OCI-LY7 (cell line): ENCODE measurements around the gene DCT. TPM values are rescaled to one million over a fixed set of nuclear protein-coding genes. Genes with fewer than 3 reads are reported as not detected.

Experiments used
- BruUV-seq: library from RNA; stranded (reverse); fragments of 400-500 nt; replicated peaks from 2 replicates; lab custom pipeline; 2021; lab: Mats Ljungman, UMichigan
- CTCF ChIA-PET: fragments of 300-600 bp; sonication (Branson Sonifier 250); formaldehyde crosslinking; loops from one replicate; lab custom pipeline; 2022; ENCODE audit warnings: antibody characterized with exemption; ENCODE audit not compliant: unreplicated experiment; lab: Charles Lee
- POLR2A ChIA-PET: fragments of 300-600 bp; sonication (Branson Sonifier 250); formaldehyde crosslinking; loops from one replicate; lab custom pipeline; 2022; ENCODE audit warnings: antibody characterized with exemption; lab: Charles Lee
- DNase-seq: peaks from one replicate; pipeline ENCODE4 v3.0.0-alpha.2; 2015; ENCODE audit warnings: low spot score
- H2AFZ ChIP-seq: fragments of 200-600 bp; sonication (generic), shearing (Covaris generic); 2 replicates; pipeline ENCODE4 v1.6.1; 2014; ENCODE audit warnings: mild to moderate bottlenecking, antibody characterized with exemption, low read length, moderate library complexity
- H3K27ac ChIP-seq: fragments of 200-600 bp; sonication (generic); 2 replicates; pipeline ENCODE4 v1.5.1; 2014; ENCODE audit warnings: mixed run types, low read depth, mild to moderate bottlenecking, moderate library complexity, low read length, inconsistent platforms; ENCODE audit not compliant: poor library complexity, severe bottlenecking
- H3K36me3 ChIP-seq: fragments of 200-600 bp; sonication (generic); 2 replicates; pipeline ENCODE4 v1.6.1; 2014; ENCODE audit warnings: mild to moderate bottlenecking, antibody characterized with exemption, low read length, moderate library complexity, mixed read lengths; ENCODE audit not compliant: insufficient read depth
- H3K4me1 ChIP-seq: fragments of 200-600 bp; sonication (generic); 2 replicates; pipeline ENCODE4 v1.5.1; 2014; ENCODE audit warnings: mild to moderate bottlenecking, low read length; ENCODE audit not compliant: insufficient read depth, poor library complexity, severe bottlenecking
- H3K4me2 ChIP-seq: fragments of 200-600 bp; sonication (generic); 2 replicates; pipeline ENCODE4 v1.6.1; 2014; ENCODE audit warnings: mild to moderate bottlenecking, low read length
- H3K4me3 ChIP-seq: fragments of 200-600 bp; sonication (generic); 2 replicates; pipeline ENCODE4 v1.5.1; 2014; ENCODE audit warnings: mild to moderate bottlenecking, low read depth, low read length; ENCODE audit not compliant: poor library complexity, severe bottlenecking
- H3K79me2 ChIP-seq: fragments of 200-600 bp; sonication (generic); 2 replicates; pipeline ENCODE4 v1.6.1; 2016; ENCODE audit warnings: low read depth, mild to moderate bottlenecking, low read length, moderate library complexity, mixed read lengths; ENCODE audit not compliant: insufficient read depth
- H3K9me2 ChIP-seq: fragments of 200-600 bp; sonication (generic); 2 replicates; pipeline ENCODE4 v1.6.1; 2016; ENCODE audit warnings: mild to moderate bottlenecking, low read length, mixed read lengths; ENCODE audit not compliant: insufficient read depth
- H3K9me3 ChIP-seq: fragments of 200-600 bp; sonication (generic); 2 replicates; pipeline ENCODE4 v1.6.1; 2014; ENCODE audit warnings: mild to moderate bottlenecking, mixed run types, low read length, mixed read lengths
- H4K20me1 ChIP-seq: fragments of 200-600 bp; sonication (generic); 2 replicates; pipeline ENCODE4 v1.6.1; 2014; ENCODE audit warnings: mild to moderate bottlenecking, antibody characterized with exemption, low read length, moderate library complexity, mixed read lengths; ENCODE audit not compliant: insufficient read depth
- EZH2phosphoT487 ChIP-seq: fragments of 200-600 bp; sonication (generic); IDR thresholded peaks from 2 replicates; pipeline ENCODE4 v1.6.1; 2018; ENCODE audit warnings: low read depth, borderline replicate concordance, mild to moderate bottlenecking, mixed run types, antibody characterized with exemption, low read length, moderate library complexity, mixed read lengths
- intact Hi-C: fragments of 100-400 bp; cut with micrococcal nuclease; formaldehyde crosslinking; loops from one replicate; pipeline ENCODE4 v1.10.0; 2022; ENCODE audit not compliant: unreplicated experiment
- total RNA-seq, 2 experiments: library from RNA; depleted of rRNA in 1 of 2; stranded (reverse); fragments of >200 nt in 1 of 2; shearing (Covaris generic) in 1 of 2; gene quantifications; 2 replicates each; pipeline ENCODE4 v1.2.3, GENCODE V29; 2014 to 2022
- TF ChIP-seq, protein P1 (sequence below): fragments of 200-600 bp; sonication (generic); conservative IDR thresholded peaks from 2 replicates; pipeline ENCODE4 v1.5.1; 2014; ENCODE audit warnings: mild to moderate bottlenecking, antibody characterized with exemption, low read length, moderate library complexity, mixed read lengths

Gene DCT
- total RNA-seq, 2 experiments from 2014 or later = 0.25 TPM; not detected in 1

DNA sequence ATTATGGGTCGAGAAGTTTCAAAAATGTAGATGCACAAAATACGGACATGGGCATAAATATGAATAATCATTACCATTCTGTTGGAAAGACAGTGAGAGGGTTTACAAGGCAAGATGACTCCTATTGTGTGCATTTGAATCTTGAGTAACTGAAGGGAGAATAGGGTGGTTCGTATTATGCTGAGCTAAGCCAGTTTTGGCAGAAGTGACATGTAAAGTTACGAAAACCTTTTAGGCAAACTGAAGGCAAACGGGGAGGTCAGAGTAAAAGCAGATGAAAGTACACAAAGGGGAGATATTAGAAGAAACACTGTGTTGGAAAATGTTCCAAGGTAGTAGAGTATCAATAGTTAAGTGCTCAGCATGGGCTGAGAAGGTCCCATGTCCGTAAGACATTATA lies 16.8 kb downstream of the DCT start:
- no TSS peak for BruUV-seq
- no peak for TF ChIP-seq EZH2phosphoT487
- TF ChIP-seq, protein P1, sequence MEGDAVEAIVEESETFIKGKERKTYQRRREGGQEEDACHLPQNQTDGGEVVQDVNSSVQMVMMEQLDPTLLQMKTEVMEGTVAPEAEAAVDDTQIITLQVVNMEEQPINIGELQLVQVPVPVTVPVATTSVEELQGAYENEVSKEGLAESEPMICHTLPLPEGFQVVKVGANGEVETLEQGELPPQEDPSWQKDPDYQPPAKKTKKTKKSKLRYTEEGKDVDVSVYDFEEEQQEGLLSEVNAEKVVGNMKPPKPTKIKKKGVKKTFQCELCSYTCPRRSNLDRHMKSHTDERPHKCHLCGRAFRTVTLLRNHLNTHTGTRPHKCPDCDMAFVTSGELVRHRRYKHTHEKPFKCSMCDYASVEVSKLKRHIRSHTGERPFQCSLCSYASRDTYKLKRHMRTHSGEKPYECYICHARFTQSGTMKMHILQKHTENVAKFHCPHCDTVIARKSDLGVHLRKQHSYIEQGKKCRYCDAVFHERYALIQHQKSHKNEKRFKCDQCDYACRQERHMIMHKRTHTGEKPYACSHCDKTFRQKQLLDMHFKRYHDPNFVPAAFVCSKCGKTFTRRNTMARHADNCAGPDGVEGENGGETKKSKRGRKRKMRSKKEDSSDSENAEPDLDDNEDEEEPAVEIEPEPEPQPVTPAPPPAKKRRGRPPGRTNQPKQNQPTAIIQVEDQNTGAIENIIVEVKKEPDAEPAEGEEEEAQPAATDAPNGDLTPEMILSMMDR = no peak
- no peak overlapping the region for H3K27ac ChIP-seq

DNA sequence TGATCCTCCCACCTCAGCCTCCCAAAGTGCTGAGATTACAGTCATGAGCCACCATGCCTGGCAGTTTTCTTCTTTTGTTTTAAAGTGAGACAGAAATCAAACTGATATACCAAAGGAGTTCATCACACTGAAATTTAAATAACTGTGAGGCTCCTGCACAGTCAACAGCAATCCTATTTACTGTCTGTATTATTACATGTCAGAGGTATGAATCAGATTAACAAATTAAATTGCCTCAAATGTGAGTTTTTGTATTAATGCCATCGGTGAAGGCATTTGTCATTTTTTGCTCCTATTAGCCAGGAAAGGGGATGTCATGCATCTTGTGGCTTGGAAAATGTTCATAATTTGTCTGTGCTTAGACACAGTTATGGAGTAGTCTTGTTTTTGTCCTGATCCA lies 20.4 kb downstream of the DCT start:
- no peak for DNase-seq
- Histone ChIP-seq H2AFZ (no peak overlapping the region), H3K9me2 (no peaks in the 10 kb centered on the region), H3K36me3 (no peaks in the 10 kb centered on the region), H3K4me3 (no peak overlapping the region), H3K79me2 (no peaks in the 10 kb centered on the region), H3K4me1 (no peaks in the 10 kb centered on the region), H3K27ac (no peak overlapping the region), H4K20me1 (no peaks in the 10 kb centered on the region), H3K4me2 (no peak overlapping the region), H3K9me3 (no peaks in the 10 kb centered on the region)
- BruUV-seq = no TSS peak
- ChIA-PET CTCF (no interaction called here), POLR2A (no interaction called here)
- no peak for TF ChIP-seq EZH2phosphoT487
- TF ChIP-seq, protein P1 = no peak
- intact Hi-C loops = no loop called here

More for the DNA sequence above, 16.8 kb downstream of the DCT start:
- intact Hi-C loops = no loop called here
- no peak overlapping the region for H3K4me3 ChIP-seq
- H2AFZ ChIP-seq = no peak overlapping the region
- POLR2A ChIA-PET = no interaction called here
- H3K9me2 ChIP-seq = no peaks in the 10 kb centered on the region
- no peak overlapping the region for H3K4me2 ChIP-seq
- no peaks in the 10 kb centered on the region for H3K36me3 ChIP-seq
- no peaks in the 10 kb centered on the region for H3K4me1 ChIP-seq
- DNase-seq = no peak
- CTCF ChIA-PET = no interaction called here
- H3K9me3 ChIP-seq = no peaks in the 10 kb centered on the region
- H3K79me2 ChIP-seq = no peaks in the 10 kb centered on the region
- no peaks in the 10 kb centered on the region for H4K20me1 ChIP-seq

DNA sequence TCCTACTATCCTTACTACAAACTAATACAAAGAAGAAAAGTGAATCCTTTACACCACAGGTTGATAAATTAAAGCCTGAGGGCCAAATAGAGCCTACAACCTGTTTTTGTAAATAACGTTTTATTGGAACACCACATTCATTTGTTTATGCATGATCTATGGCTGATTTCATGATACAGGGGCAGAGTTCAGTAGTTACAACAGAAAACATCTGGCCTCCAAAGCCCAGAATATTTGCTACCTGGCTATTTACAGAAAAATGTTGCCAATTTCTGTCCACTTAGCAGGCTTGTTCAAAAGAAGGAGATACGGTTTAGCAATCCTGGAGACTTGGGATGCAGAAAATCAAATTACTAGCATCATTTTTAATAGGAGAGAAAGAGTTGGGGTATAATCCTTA lies 24.1 kb downstream of the DCT start:
- POLR2A ChIA-PET = interaction anchor here (0.6 kb wide), 1 partner anchor 1074 kb away, joined by 3 read pairs; no protein-coding TSS in a partner anchor

More for the DNA sequence above, 24.1 kb downstream of the DCT start:
- Histone ChIP-seq H3K36me3 (no peaks in the 10 kb centered on the region), H3K79me2 (no peaks in the 10 kb centered on the region), H3K4me3 (no peak overlapping the region), H3K27ac (no peak overlapping the region), H2AFZ (no peak overlapping the region), H3K9me3 (no peaks in the 10 kb centered on the region), H3K4me1 (no peaks in the 10 kb centered on the region), H3K4me2 (no peak overlapping the region), H4K20me1 (no peaks in the 10 kb centered on the region), H3K9me2 (no peaks in the 10 kb centered on the region)
- no peak for DNase-seq
- BruUV-seq = no TSS peak
- intact Hi-C loops = no loop called here
- CTCF ChIA-PET = no interaction called here
- TF ChIP-seq, protein P1 = no peak
- TF ChIP-seq EZH2phosphoT487 = no peak
